ENCODE data around the gene HACD3. TPM values are rescaled to one million over a fixed set of nuclear protein-coding genes. Genes with fewer than 3 reads are reported as not detected.

HACD3 gene
- total RNA-seq: 56.5 TPM

- DNase-seq (ENCODE audit: low spot score): peak; percentile 91
- peak; percentile 93 for ATAC-seq
These were observed at the start of gene HACD3 for GRCh38 chr15:65530318-65531111. HACD3 (plus strand) TSS chr15:65530463; CDS start chr15:65530632, 169 bp downstream.

GRCh38 chr15:65484876-65485275 is 45.4 kb upstream of the HACD3 start:
- DNase-seq (ENCODE audit: low spot score) (no peak), ATAC-seq (no peak)

- ATAC-seq: no peak
- DNase-seq (ENCODE audit: low spot score): no peak
These were observed 36.2 kb upstream of the HACD3 start for GRCh38 chr15:65494076-65494475.

GRCh38 chr15:65509321-65509720 is 20.9 kb upstream of the HACD3 start:
- no peak for DNase-seq (ENCODE audit: low spot score)
- no peak for ATAC-seq

- DNase-seq (ENCODE audit: low spot score): no peak
These were observed 18.1 kb upstream of the HACD3 start for GRCh38 chr15:65512189-65512588.

GRCh38 chr15:65512807-65513416 is 17.4 kb upstream of the HACD3 start:
- ATAC-seq (no peak), DNase-seq (ENCODE audit: low spot score) (no peak)

More at GRCh38 chr15:65512189-65512588, 18.1 kb upstream of the HACD3 start:
- no peak for ATAC-seq

- ATAC-seq (peak; percentile 98), DNase-seq (ENCODE audit: low spot score) (peak; percentile 94)
These were observed 13.0 kb upstream of the HACD3 start, which contains the start of gene DPP8 for GRCh38 chr15:65516997-65517865. DPP8 (minus strand) TSS chr15:65517689; CDS start chr15:65512553, 5,136 bp downstream.

GRCh38 chr15:65517866-65518207 is 12.4 kb upstream of the HACD3 start:
- no peak for DNase-seq (ENCODE audit: low spot score)
- no peak for ATAC-seq

- DNase-seq (ENCODE audit: low spot score) (no peak), ATAC-seq (no peak)
These were observed 11.5 kb upstream of the HACD3 start for GRCh38 chr15:65518633-65519285.

GRCh38 chr15:65521350-65521749 is 8.9 kb upstream of the HACD3 start:
- no peak for ATAC-seq
- no peak for DNase-seq (ENCODE audit: low spot score)

- no peak for ATAC-seq
- DNase-seq (ENCODE audit: low spot score): no peak
These were observed 6.0 kb upstream of the HACD3 start for GRCh38 chr15:65524226-65524625.

GRCh38 chr15:65525622-65526021 is 4.6 kb upstream of the HACD3 start:
- ATAC-seq (no peak), DNase-seq (ENCODE audit: low spot score) (no peak)

- ATAC-seq: no peak
- no peak for DNase-seq (ENCODE audit: low spot score)
These were observed 1.7 kb upstream of the HACD3 start for GRCh38 chr15:65528461-65529060.

- ATAC-seq (no peak), DNase-seq (ENCODE audit: low spot score) (no peak)
These were observed 423 bp upstream of the HACD3 start for GRCh38 chr15:65529762-65530317.

GRCh38 chr15:65532738-65533051 is 2.4 kb downstream of the HACD3 start:
- ATAC-seq: no peak
- DNase-seq (ENCODE audit: low spot score): no peak

- ATAC-seq: no peak
These were observed 2.9 kb downstream of the HACD3 start for GRCh38 chr15:65533057-65533756.

GRCh38 chr15:65535192-65535591 is 4.9 kb downstream of the HACD3 start:
- DNase-seq (ENCODE audit: low spot score): no peak
- ATAC-seq: no peak

More at GRCh38 chr15:65533057-65533756, 2.9 kb downstream of the HACD3 start:
- DNase-seq (ENCODE audit: low spot score): no peak

GRCh38 chr15:65540314-65540713 is 10.1 kb downstream of the HACD3 start:
- no peak for DNase-seq (ENCODE audit: low spot score)

GRCh38 chr15:65541231-65541820 is 11.1 kb downstream of the HACD3 start:
- ATAC-seq: no peak

More at GRCh38 chr15:65540314-65540713, 10.1 kb downstream of the HACD3 start:
- ATAC-seq: no peak

More at GRCh38 chr15:65541231-65541820, 11.1 kb downstream of the HACD3 start:
- DNase-seq (ENCODE audit: low spot score): no peak

Measured in left lobe of liver (tissue), 2 donors.